Measurements from ENCODE around the gene WBP1L.
"Not testable (repeated sequence)": the region's sequence is repeated elsewhere in the genome, so short reads cannot be mapped to it uniquely, and the experiment has no call there.

WBP1L gene

GRCh38 chr10:102726274-102726673 lies 17.5 kb upstream of the WBP1L start:
- DNase-seq: no peak

GRCh38 chr10:102727037-102727818 lies 16.5 kb upstream of the WBP1L start:
- DNase-seq: no peak

GRCh38 chr10:102729029-102730026 lies 14.4 kb upstream of the WBP1L start:
- peak; percentile 85 for DNase-seq

GRCh38 chr10:102731222-102731800 lies 12.4 kb upstream of the WBP1L start:
- no peak for DNase-seq

GRCh38 chr10:102732661-102733060 lies 11.1 kb upstream of the WBP1L start:
- no peak for DNase-seq

GRCh38 chr10:102735065-102735562 lies 8.6 kb upstream of the WBP1L start:
- DNase-seq: no peak

- DNase-seq: no peak
These were observed 5.0 kb upstream of the WBP1L start for GRCh38 chr10:102738692-102739121.

GRCh38 chr10:102740229-102740628 lies 3.5 kb upstream of the WBP1L start:
- no peak for DNase-seq

- no peak for DNase-seq
These were observed 2.0 kb upstream of the WBP1L start for GRCh38 chr10:102741726-102742237.

- not testable (repeated sequence) for DNase-seq
These were observed 1.4 kb upstream of the WBP1L start for GRCh38 chr10:102742313-102742712.

- no peak for DNase-seq
These were observed 615 bp upstream of the WBP1L start for GRCh38 chr10:102743078-102743587.

- peak; percentile 59 for DNase-seq
These were observed 765 bp downstream of the WBP1L start for GRCh38 chr10:102744374-102745051.

GRCh38 chr10:102745157-102745556 lies 1.4 kb downstream of the WBP1L start:
- DNase-seq: no peak

GRCh38 chr10:102752266-102752930 lies 8.7 kb downstream of the WBP1L start:
- DNase-seq: no peak

- DNase-seq: no peak
These were observed 9.4 kb downstream of the WBP1L start for GRCh38 chr10:102752934-102753664.

- DNase-seq: no peak
These were observed 10.0 kb downstream of the WBP1L start for GRCh38 chr10:102753718-102754117.

GRCh38 chr10:102757323-102757722 lies 13.6 kb downstream of the WBP1L start:
- no peak for DNase-seq

- no peak for DNase-seq
These were observed 14.6 kb downstream of the WBP1L start for GRCh38 chr10:102758240-102758932.

GRCh38 chr10:102758933-102759262 lies 15.2 kb downstream of the WBP1L start:
- not testable (repeated sequence) for DNase-seq

All from activated CD8-positive, alpha-beta memory T cell treated with anti-CD3 and anti-CD28 coated beads, Interleukin-2, amount 50 U/mL, for 48 hours (primary cell).